ENCODE measurements around the gene BORCS5. TPM values are rescaled to one million over a fixed set of nuclear protein-coding genes. Genes with fewer than 3 reads are reported as not detected.

The BORCS5 gene
- total RNA-seq, 4 donors from 2014 or later, result 10.3 to 23.7 (median 19.6) TPM

GRCh38 chr12:12432364-12432763 is 75.5 kb downstream of the BORCS5 start:
- no peak overlapping the region for H3K4me3 ChIP-seq (replicated peaks in 1 of 3)
- H3K27me3 ChIP-seq, result no peaks in the 10 kb centered on the region
- peak overlapping the region; percentile 50 to 69 (median 53) for H3K27ac ChIP-seq
- no peaks in the 10 kb centered on the region for H3K9me3 ChIP-seq
- peak in 1 of 2 donors; percentile 8 for DNase-seq
- intact Hi-C loops (cut with DNase I), result no loop called here
- H3K4me1 ChIP-seq, result peaks cover 35 to 40% of the 10 kb centered on the region in 2 donors
- no peak for TF ChIP-seq POLR2A (IDR thresholded peaks at IDR 0.05)
- no peak for TF ChIP-seq CTCF (IDR thresholded peaks at IDR 0.05)
- H3K36me3 ChIP-seq, result no peaks in the 10 kb centered on the region

- no peaks in the 10 kb centered on the region for H3K36me3 ChIP-seq
- no peaks in the 10 kb centered on the region for H3K27me3 ChIP-seq
- H3K9me3 ChIP-seq, result no peaks in the 10 kb centered on the region
- 57 to 63% methylated on average over 4 of the region's 4 CpGs for WGBS, 2 donors
- H3K27ac ChIP-seq, result peak overlapping the region; percentile 25 to 54 (median 50)
- TF ChIP-seq POLR2A (IDR thresholded peaks at IDR 0.05) (no peak), CTCF (IDR thresholded peaks at IDR 0.05) (no peak)
- H3K4me3 ChIP-seq (replicated peaks in 1 of 3), result no peak overlapping the region
- DNase-seq, result peak in 1 of 2 donors; percentile 4
- intact Hi-C loops (cut with DNase I), result no loop called here
- peaks cover 35 to 40% of the 10 kb centered on the region in 2 donors for H3K4me1 ChIP-seq
Measured at GRCh38 chr12:12433203-12433731, 76.4 kb downstream of the BORCS5 start.

GRCh38 chr12:12436831-12437345 is 80.0 kb downstream of the BORCS5 start:
- no peaks in the 10 kb centered on the region for H3K9me3 ChIP-seq
- H3K4me3 ChIP-seq (replicated peaks in 1 of 3), result no peak overlapping the region
- H3K27ac ChIP-seq, result no peak overlapping the region
- 92 to 94% methylated on average over 2 of the region's 2 CpGs for WGBS, 2 donors
- intact Hi-C loops (cut with DNase I), result no loop called here
- no peaks in the 10 kb centered on the region for H3K36me3 ChIP-seq
- H3K27me3 ChIP-seq, result no peaks in the 10 kb centered on the region
- H3K4me1 ChIP-seq, result peaks cover 27 to 37% of the 10 kb centered on the region in 2 donors
- no peak for DNase-seq
- no peak for TF ChIP-seq POLR2A (IDR thresholded peaks at IDR 0.05)
- no peak for TF ChIP-seq CTCF (IDR thresholded peaks at IDR 0.05)

- Histone ChIP-seq H3K27ac (no peak overlapping the region), H3K9me3 (no peaks in the 10 kb centered on the region), H3K27me3 (no peaks in the 10 kb centered on the region), H3K36me3 (no peaks in the 10 kb centered on the region), H3K4me1 (peaks cover 18 to 36% of the 10 kb centered on the region in 2 donors), H3K4me3 (replicated peaks in 1 of 3) (no peak overlapping the region)
- intact Hi-C loops (cut with DNase I), result no loop called here
- no peak for TF ChIP-seq POLR2A (IDR thresholded peaks at IDR 0.05)
- TF ChIP-seq CTCF (IDR thresholded peaks at IDR 0.05), result no peak
- 73 to 85% methylated on average over 6 of the region's 6 CpGs for WGBS, 2 donors
- DNase-seq, result no peak
Measured at GRCh38 chr12:12439636-12440035, 82.8 kb downstream of the BORCS5 start.

- Histone ChIP-seq H3K36me3 (no peaks in the 10 kb centered on the region), H3K27ac (no peak overlapping the region), H3K27me3 (no peaks in the 10 kb centered on the region), H3K4me1 (peaks cover 18 to 37% of the 10 kb centered on the region in 2 donors), H3K4me3 (replicated peaks in 1 of 3) (no peak overlapping the region), H3K9me3 (no peaks in the 10 kb centered on the region)
- intact Hi-C loops (cut with DNase I), result no loop called here
- DNase-seq, result no peak
- no peak for TF ChIP-seq POLR2A (IDR thresholded peaks at IDR 0.05)
- TF ChIP-seq CTCF (IDR thresholded peaks at IDR 0.05), result no peak
- 89 to 94% methylated on average over 4 of the region's 4 CpGs for WGBS, 2 donors
Measured at GRCh38 chr12:12440784-12441428, 84.0 kb downstream of the BORCS5 start.

Data from thyroid gland (tissue), 4 donors.